Adipocyte (in vitro differentiated cells): ENCODE measurements around the gene AGFG2.
A peak's percentile ranks its signal among the peaks of the same experiment; 100 is the strongest.
"Not testable (repeated sequence)": the region's sequence is repeated elsewhere in the genome, so short reads cannot be mapped to it uniquely, and the experiment has no call there.

Source experiments
- DNase-seq: peaks from one replicate; pipeline ENCODE4 v3.0.0-alpha.2; 2015; ENCODE audit warnings: low read depth
- H3K27me3 ChIP-seq: replicated peaks from 2 replicates; pipeline ENCODE4 v1.7.0; 2013; ENCODE audit warnings: mild to moderate bottlenecking, low read length, moderate library complexity; ENCODE audit not compliant: control insufficient read depth, insufficient read depth
- H3K36me3 ChIP-seq: 2 replicates; pipeline ENCODE4 v1.7.0; 2013; ENCODE audit warnings: low read length, mild to moderate bottlenecking, moderate library complexity; ENCODE audit not compliant: control insufficient read depth, insufficient read depth, severe bottlenecking
- H3K4me1 ChIP-seq: 2 replicates; pipeline ENCODE4 v1.7.0; 2013; ENCODE audit warnings: mild to moderate bottlenecking, low read length, moderate library complexity; ENCODE audit not compliant: control insufficient read depth, insufficient read depth
- H3K4me3 ChIP-seq: 2 replicates; pipeline ENCODE4 v1.7.0; 2013; ENCODE audit warnings: mild to moderate bottlenecking, low read length, moderate library complexity
- H3K9ac ChIP-seq: 2 replicates; pipeline ENCODE4 v1.7.0; 2013; ENCODE audit warnings: mild to moderate bottlenecking, low read length, moderate library complexity
- H3K9me3 ChIP-seq: 2 replicates; pipeline ENCODE4 v1.7.0; 2013; ENCODE audit warnings: mild to moderate bottlenecking, low read length, moderate library complexity; ENCODE audit not compliant: control insufficient read depth

The AGFG2 gene

DNA sequence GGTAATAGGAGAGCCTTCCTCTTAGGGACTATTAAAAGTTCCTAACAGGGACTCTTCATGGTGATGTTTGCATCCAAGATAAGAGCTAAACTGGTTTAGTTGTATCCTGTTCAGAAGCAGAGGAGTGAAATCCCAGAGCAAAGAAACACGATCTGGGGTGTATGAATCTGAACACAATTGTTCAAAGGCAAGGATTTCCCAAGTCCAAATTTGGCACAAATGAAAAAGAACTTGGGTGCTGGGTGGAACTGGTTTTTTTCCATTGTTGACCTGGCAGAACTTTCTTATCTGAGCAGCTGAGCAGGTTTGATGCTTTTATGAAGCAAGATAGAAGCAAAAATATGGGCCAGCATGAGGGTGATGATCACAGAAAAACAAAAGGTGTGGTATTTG lies 6.0 kb downstream of the AGFG2 start:
- Histone ChIP-seq H3K4me1 (peaks cover 45% of the 10 kb centered on the region), H3K9me3 (no peaks in the 10 kb centered on the region), H3K27me3 (no peaks in the 10 kb centered on the region), H3K9ac (peak overlapping the region; percentile 65), H3K36me3 (peaks cover 5% of the 10 kb centered on the region), H3K4me3 (peak overlapping the region; percentile 33)
- DNase-seq: peak; percentile 54

DNA sequence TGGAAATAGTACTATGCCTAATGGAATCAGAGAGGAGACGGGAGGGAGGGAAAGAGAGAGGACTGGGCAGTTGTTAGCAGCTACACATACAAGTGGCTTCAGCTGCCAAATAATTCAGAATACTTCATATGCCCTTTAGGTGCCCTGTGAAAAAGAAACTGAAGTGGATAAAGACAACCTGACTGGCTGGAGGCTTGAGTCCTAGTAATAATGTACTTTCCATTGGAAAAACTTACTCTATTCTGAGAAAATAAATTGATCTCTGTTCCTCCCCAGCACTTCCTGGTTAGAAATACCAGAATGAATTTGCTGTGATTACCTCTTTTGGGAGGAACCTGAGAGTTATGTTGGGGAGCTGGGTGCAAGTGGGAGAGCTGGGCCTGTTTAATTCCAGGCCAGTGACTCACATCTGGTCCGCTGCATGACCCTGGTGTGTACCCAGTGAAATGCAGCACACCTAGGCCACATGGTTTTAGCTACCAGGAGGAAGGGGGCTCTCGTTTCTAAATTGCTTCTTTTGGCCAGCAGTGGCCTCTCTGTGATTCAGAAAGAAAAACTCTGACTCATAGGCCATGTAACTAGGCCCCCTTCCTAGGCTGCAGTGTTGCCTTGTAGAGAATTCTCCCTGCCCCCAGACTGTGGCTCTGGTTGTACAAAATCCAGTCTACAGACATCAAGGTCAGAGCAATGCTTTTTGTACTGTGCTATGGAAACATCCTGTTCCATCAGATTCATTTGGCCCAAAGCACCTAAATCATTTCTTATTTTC lies 6.5 kb downstream of the AGFG2 start:
- Histone ChIP-seq H3K4me1 (peaks cover 41% of the 10 kb centered on the region), H3K9ac (peak overlapping the region; percentile 65), H3K36me3 (peaks cover 8% of the 10 kb centered on the region), H3K9me3 (no peaks in the 10 kb centered on the region), H3K27me3 (no peaks in the 10 kb centered on the region), H3K4me3 (peak overlapping the region; percentile 33)
- DNase-seq: peak; percentile 88

DNA sequence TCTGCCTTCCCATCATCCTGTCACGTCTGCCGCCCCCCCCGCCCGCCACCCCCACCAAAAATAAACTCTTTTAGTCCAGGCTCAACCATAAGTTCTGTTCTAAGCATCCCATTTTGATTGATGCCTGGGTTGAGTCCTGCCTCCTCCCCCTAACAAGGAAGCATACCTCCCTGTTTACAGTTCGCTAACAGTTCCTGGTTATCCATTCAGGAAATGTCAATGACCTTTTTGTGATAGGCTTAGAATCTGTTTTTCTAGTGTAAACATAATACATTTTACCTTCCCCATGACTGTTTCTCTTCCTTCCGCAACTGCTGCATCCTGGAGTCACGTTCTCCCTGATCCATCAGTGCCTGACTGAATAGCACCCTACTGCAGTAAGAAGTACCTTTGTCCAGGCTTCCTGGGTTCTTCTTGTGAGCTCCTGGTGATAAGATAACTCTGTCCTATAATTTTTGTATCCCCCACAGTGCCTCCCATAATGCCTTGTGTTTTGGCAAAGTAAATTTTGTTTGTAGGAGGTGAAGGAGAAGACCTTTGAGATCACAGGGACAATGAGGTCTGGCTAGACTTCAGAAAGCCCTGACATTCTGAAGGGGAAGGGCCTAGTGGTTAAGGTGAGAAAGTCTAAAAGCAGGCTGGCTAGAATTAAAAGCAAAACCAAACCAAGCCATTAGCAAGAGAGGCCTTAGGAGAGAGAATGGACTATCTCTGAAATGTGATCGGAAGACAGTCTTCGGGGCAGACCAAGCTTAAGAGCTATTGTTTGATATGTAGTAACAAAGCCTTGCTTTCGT lies 7.3 kb downstream of the AGFG2 start:
- Histone ChIP-seq H3K4me3 (peak overlapping the region; percentile 33), H3K4me1 (peaks cover 41% of the 10 kb centered on the region), H3K36me3 (peaks cover 9% of the 10 kb centered on the region), H3K9me3 (no peaks in the 10 kb centered on the region), H3K27me3 (no peaks in the 10 kb centered on the region), H3K9ac (peak overlapping the region; percentile 65)
- DNase-seq: no peak

DNA sequence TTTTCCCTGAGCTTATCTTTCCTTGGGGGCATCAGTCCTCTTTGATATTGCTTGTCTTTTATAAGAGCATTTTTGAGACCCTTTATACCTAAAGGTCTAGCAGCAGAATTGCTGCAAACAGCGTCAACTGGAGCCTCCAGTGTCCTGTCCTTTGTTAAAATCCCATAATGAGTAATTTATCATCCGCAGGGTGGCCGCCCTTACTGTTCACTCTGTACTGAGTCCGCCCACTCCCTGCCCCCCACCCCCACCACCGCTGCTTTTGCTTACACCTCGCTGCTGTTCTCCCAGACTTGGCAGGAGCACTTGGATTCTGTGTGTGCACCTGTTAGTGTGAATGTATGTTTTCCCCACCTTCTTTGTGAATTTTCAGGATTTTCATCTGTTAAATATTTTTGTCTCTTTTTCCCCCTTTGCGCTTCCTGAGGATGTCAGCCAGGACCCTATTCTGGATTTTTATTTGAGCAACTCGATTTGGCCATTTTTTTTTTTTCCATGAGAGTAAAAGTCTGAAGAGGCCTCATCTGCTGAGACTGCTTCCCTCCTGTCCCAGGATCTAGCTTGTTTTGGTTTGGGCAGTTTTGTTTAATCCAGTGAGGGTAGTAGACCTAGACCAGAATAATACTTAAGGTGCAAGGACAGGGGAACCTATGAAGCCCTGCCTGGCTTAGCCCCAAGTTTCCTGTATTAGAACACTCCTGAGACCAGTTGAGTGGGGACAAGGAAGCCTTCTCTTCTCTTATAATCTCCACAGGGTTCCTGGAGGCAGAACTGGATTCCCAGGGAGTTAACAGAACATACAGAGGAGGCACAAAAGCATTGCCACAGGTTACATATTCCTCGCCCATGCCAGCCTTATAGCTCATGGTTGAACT lies 8.2 kb downstream of the AGFG2 start:
- no peak for DNase-seq
- H3K27me3 ChIP-seq: no peaks in the 10 kb centered on the region
- peaks cover 12% of the 10 kb centered on the region for H3K36me3 ChIP-seq
- peak overlapping the region; percentile 65 for H3K9ac ChIP-seq
- H3K4me3 ChIP-seq: no peak overlapping the region
- no peaks in the 10 kb centered on the region for H3K9me3 ChIP-seq
- H3K4me1 ChIP-seq: peaks cover 41% of the 10 kb centered on the region

DNA sequence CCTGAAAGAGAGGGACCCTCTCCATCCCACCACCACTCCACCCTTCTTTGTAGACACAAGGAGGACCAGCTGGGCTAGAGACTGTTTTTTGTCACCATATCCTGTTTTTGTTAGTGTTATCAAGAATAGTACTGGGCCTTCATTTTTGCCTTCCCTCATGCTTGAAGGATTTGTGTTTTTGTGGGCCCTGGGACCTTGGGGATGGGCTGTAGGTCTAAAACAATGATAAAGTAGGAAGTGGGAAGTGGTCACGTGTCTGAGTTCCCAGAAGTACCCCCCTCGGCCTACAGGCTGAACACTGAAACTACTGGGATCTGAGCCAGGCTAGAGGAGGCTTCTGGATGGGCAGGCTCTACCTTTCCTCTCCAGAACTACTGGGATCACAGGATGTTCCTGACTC lies 8.9 kb downstream of the AGFG2 start:
- no peaks in the 10 kb centered on the region for H3K9me3 ChIP-seq
- H3K9ac ChIP-seq: no peak overlapping the region
- H3K36me3 ChIP-seq: peaks cover 19% of the 10 kb centered on the region
- no peaks in the 10 kb centered on the region for H3K27me3 ChIP-seq
- H3K4me1 ChIP-seq: peaks cover 41% of the 10 kb centered on the region
- no peak for DNase-seq
- H3K4me3 ChIP-seq: no peak overlapping the region

DNA sequence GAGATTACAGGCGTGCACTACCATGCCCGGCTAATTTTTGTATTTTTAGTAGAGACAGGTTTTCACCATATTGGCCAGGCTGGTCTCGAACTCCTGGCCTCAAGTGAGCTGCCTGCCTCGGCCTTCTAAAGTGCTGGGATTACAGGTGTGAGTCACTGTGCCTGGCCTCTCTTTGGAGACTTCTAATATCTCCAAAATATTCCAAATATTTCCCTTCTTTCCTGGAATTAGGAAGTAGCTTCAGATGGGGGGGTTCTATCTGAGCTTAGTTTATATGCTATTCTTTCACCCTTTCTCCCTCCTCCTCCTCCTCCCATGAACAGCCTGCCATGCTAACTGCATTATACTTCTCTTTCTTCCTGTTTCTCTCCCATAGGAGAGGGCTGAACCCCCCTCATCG lies 9.4 kb downstream of the AGFG2 start:
- H3K36me3 ChIP-seq: peaks cover 25% of the 10 kb centered on the region
- not testable (repeated sequence) for H3K9ac ChIP-seq, H3K4me3 ChIP-seq, DNase-seq, H3K9me3 ChIP-seq, H3K27me3 ChIP-seq
- peaks cover 39% of the 10 kb centered on the region for H3K4me1 ChIP-seq

DNA sequence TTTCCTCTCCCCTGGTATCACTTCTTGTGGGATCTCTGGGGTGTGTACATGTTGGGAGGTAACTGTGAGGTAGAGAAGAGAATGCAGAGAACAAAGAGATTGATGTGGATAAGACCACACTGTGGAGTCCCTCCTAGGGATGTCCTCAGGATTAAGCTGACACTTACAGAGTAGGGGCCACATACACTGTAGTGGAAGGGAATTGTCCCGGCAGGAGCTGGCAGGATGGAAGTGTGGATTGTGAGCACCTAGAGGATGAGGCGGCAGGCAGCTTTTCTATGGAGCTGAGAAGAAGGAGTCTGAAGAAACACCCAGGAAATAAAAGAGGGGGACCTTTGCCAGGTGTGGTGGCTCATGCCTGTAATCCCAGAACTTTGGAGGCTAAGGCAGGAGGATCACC lies 13.5 kb downstream of the AGFG2 start:
- Histone ChIP-seq H3K4me3 (no peak overlapping the region), H3K27me3 (no peaks in the 10 kb centered on the region), H3K36me3 (peaks cover 25% of the 10 kb centered on the region), H3K9ac (no peak overlapping the region), H3K9me3 (no peaks in the 10 kb centered on the region), H3K4me1 (peaks cover 30% of the 10 kb centered on the region)
- DNase-seq: no peak

DNA sequence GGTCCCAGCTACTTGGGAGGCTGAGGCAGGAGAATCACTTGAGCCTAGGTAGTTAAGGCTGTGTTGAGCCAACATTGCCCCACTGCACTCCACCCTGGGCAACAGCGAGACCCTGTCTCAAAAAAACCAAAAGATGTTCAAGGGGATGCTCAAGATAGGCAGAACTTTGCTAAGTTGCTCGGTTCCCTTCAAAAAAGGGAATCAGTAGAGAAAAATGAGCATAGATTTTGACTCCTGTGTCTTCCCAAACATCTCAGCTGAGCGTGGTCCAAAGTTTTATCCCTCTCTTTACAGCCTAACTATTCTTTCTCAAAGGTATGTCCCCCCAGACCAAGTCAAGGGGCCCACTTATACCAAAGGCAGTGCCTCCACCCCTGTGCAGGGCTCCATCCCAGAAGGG lies 14.0 kb downstream of the AGFG2 start:
- peaks cover 25% of the 10 kb centered on the region for H3K36me3 ChIP-seq

DNA sequence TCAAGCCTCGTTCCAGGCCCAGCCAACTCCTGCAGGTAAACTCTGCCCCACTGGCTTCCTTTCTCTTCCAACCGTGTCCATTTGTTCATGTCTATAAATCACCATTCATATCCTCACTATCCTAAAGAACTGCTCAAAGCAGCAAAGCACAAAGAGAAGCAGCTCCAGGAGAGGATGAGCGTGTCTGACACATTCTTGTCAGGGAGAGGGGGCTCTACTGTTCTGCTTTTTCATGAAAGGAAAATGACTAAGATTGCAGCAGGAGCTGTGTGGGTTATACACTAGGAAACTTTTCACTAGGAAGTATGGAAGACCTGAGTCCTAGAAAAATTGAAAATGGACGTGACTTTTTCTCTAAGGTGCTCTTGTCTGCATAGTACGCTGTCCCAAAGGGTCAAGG lies 16.7 kb downstream of the AGFG2 start:
- H3K27me3 ChIP-seq: no peaks in the 10 kb centered on the region
- H3K4me3 ChIP-seq: no peak overlapping the region
- DNase-seq: no peak
- H3K9ac ChIP-seq: no peak overlapping the region
- H3K36me3 ChIP-seq: peaks cover 16% of the 10 kb centered on the region
- H3K9me3 ChIP-seq: no peaks in the 10 kb centered on the region
- H3K4me1 ChIP-seq: peaks cover 33% of the 10 kb centered on the region

More for the DNA sequence above, 14.0 kb downstream of the AGFG2 start:
- no peak overlapping the region for H3K4me3 ChIP-seq
- DNase-seq: no peak
- no peaks in the 10 kb centered on the region for H3K9me3 ChIP-seq
- no peaks in the 10 kb centered on the region for H3K27me3 ChIP-seq
- H3K9ac ChIP-seq: no peak overlapping the region
- peaks cover 25% of the 10 kb centered on the region for H3K4me1 ChIP-seq

DNA sequence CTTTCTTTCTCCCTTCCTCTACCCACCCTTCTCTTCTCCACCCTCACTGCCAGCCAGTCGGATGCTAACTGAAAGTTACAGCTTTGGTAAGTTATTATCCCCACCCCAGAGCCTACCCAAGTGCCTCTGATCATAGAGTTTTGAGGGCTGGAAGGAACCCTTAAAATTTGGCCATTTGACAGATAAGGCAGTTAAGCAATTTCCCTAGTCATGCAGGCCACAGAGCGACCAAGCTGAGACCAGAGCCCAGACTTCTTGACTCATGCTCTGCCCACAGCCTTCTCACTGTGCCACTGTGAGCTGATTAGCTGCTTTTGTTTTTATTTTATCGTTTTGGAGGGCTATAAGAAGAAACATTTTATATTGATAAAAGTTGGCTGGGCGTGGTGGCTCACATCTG lies 17.5 kb downstream of the AGFG2 start:
- H3K4me3 ChIP-seq: peak overlapping the region; percentile 20
- no peaks in the 10 kb centered on the region for H3K27me3 ChIP-seq
- peaks cover 16% of the 10 kb centered on the region for H3K36me3 ChIP-seq
- peaks cover 35% of the 10 kb centered on the region for H3K4me1 ChIP-seq
- DNase-seq: peak; percentile 78
- H3K9ac ChIP-seq: peak overlapping the region; percentile 60
- H3K9me3 ChIP-seq: no peaks in the 10 kb centered on the region

DNA sequence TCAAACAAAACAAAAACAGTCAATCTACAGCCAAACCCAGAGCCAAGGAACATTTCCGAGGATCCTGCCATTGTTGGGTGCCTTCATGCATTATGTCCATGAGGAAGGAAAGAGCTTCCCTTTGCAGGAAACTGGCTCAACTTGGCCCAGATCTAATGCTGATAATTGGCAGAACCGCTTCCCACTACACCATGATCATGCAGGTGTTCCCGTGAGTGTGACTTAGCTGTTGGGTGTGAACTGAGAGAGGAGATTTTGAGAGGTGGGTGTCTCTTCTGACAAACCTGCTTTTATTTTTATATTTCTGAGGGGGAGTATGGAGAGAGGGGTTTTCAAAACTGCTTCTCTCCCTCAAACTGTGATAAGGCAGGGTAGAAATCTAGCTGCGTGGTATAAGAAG lies 20.1 kb downstream of the AGFG2 start:
- Histone ChIP-seq H3K4me1 (peaks cover 40% of the 10 kb centered on the region), H3K4me3 (no peak overlapping the region), H3K9me3 (no peaks in the 10 kb centered on the region), H3K9ac (no peak overlapping the region), H3K36me3 (peaks cover 3% of the 10 kb centered on the region), H3K27me3 (no peaks in the 10 kb centered on the region)
- no peak for DNase-seq
